Panc1 (cell line): Measurements from ENCODE around the gene CDC42EP4. TPM values are rescaled to one million over a fixed set of nuclear protein-coding genes. Genes with fewer than 3 reads are reported as not detected.

Experiments used
- ATAC-seq: fragments of 200-7000 bp; cut with Tn5 transposase; 2 replicates; pipeline ENCODE4 v1.9.1; 2020; ENCODE audit warnings: mild to moderate bottlenecking, moderate library complexity
- BruUV-seq: library from RNA; stranded (reverse); fragments of 400-500 nt; replicated peaks from 2 replicates; lab custom pipeline; 2021; lab: Mats Ljungman, UMichigan
- CTCF ChIA-PET: fragments of 300-600 bp; sonication (Branson Sonifier 250); formaldehyde crosslinking; loops from one replicate; lab custom pipeline; 2022; ENCODE audit warnings: antibody characterized with exemption; lab: Charles Lee
- POLR2A ChIA-PET: fragments of 300-600 bp; sonication (Branson Sonifier 250); formaldehyde crosslinking; loops from one replicate; lab custom pipeline; 2022; ENCODE audit warnings: antibody characterized with exemption; lab: Charles Lee
- DNase-seq: peaks from one replicate; pipeline ENCODE4 v3.0.0-alpha.2; 2010; ENCODE audit warnings: low read depth, low spot score
- H3K27ac ChIP-seq: 2 replicates; pipeline ENCODE4 v1.5.1; 2011; ENCODE audit warnings: mild to moderate bottlenecking, low read length, inconsistent platforms
- H3K27me3 ChIP-seq: fragments of 200-500 bp; sonication (Bioruptor generic); 2 replicates; pipeline ENCODE4 v1.6.0; 2014; ENCODE audit warnings: low read length, inconsistent platforms; ENCODE audit not compliant: control insufficient read depth, insufficient read depth
- H3K36me3 ChIP-seq: fragments of 200-500 bp; sonication (Bioruptor generic); 2 replicates; pipeline ENCODE4 v1.5.1; 2014; ENCODE audit warnings: inconsistent platforms, mild to moderate bottlenecking, low read length, moderate library complexity; ENCODE audit not compliant: control insufficient read depth, insufficient read depth
- H3K4me1 ChIP-seq: 2 replicates; pipeline ENCODE4 v1.5.1; 2011; ENCODE audit warnings: inconsistent platforms, mild to moderate bottlenecking, low read length, moderate library complexity; ENCODE audit not compliant: control insufficient read depth, insufficient read depth
- H3K4me3 ChIP-seq, 2 experiments: 2 replicates each; pipeline ENCODE4 v1.5.1; 2011 to 2012; ENCODE audit warnings: low read depth in 2 of 2, low read length in 2 of 2, mild to moderate bottlenecking in 2 of 2, inconsistent platforms in 1 of 2, moderate library complexity in 1 of 2
- H3K9me3 ChIP-seq: fragments of 200-500 bp; sonication (Bioruptor generic); 2 replicates; pipeline ENCODE4 v1.5.1; 2014; ENCODE audit warnings: low read depth, mild to moderate bottlenecking, inconsistent platforms, low read length, moderate library complexity; ENCODE audit not compliant: control insufficient read depth, insufficient read depth
- POLR2AphosphoS5 ChIP-seq: IDR thresholded peaks from 2 replicates; pipeline ENCODE4 v1.6.1; 2012; ENCODE audit warnings: mild to moderate bottlenecking, low read depth, low read length, moderate library complexity
- SIN3A ChIP-seq: IDR thresholded peaks from 2 replicates; pipeline ENCODE4 v1.6.1; 2012; ENCODE audit warnings: low read depth, mild to moderate bottlenecking, low read length, moderate library complexity, borderline replicate concordance; ENCODE audit not compliant: insufficient read depth
- TCF7L2 ChIP-seq: IDR thresholded peaks from 2 replicates; pipeline ENCODE4 v1.6.1; 2011; ENCODE audit warnings: mild to moderate bottlenecking, low read depth, low read length, inconsistent platforms
- in situ Hi-C: cut with HindIII; loops from 2 replicates; pipeline ENCODE4 v1.10.0; 2016; ENCODE audit warnings: low sequenced_read_pairs, low pct_unique_long_range_greater_than_20kb
- intact Hi-C: fragments of 100-400 bp; cut with micrococcal nuclease; formaldehyde crosslinking; loops from one replicate; pipeline ENCODE4 v1.10.0; 2022; ENCODE audit not compliant: unreplicated experiment
- total RNA-seq: library from RNA; stranded (reverse); gene quantifications from one replicate; pipeline ENCODE4 v1.2.1, GENCODE V29; 2021; ENCODE audit not compliant: unreplicated experiment
- TF ChIP-seq, protein P1 (sequence below), 2 experiments: IDR thresholded peaks; 2 replicates each; pipeline ENCODE4 v1.6.1; 2011 to 2012; ENCODE audit warnings: low read depth in 2 of 2, control low read depth in 1 of 2, low read length in 1 of 2, mild to moderate bottlenecking in 1 of 2, moderate library complexity in 1 of 2; ENCODE audit not compliant: insufficient read depth in 1 of 2
- TF ChIP-seq, protein P2 (sequence below): fragments of 450-650 bp; IDR thresholded peaks from 2 replicates; pipeline ENCODE4 v1.5.1; 2017; ENCODE audit warnings: mild to moderate bottlenecking

The CDC42EP4 gene
- total RNA-seq, 1 experiment from 2014 or later: 65.9 TPM

- Histone ChIP-seq H3K27me3 (no peaks in the 10 kb centered on the region), H3K4me1 (peaks cover 3% of the 10 kb centered on the region), H3K36me3 (no peaks in the 10 kb centered on the region), H3K9me3 (no peaks in the 10 kb centered on the region), H3K4me3 (no peak overlapping the region), H3K27ac (no peak overlapping the region)
- no TSS peak for BruUV-seq
- intact Hi-C loops (no loop called here), in situ Hi-C loops (no loop called here)
- TF ChIP-seq, protein P1, sequence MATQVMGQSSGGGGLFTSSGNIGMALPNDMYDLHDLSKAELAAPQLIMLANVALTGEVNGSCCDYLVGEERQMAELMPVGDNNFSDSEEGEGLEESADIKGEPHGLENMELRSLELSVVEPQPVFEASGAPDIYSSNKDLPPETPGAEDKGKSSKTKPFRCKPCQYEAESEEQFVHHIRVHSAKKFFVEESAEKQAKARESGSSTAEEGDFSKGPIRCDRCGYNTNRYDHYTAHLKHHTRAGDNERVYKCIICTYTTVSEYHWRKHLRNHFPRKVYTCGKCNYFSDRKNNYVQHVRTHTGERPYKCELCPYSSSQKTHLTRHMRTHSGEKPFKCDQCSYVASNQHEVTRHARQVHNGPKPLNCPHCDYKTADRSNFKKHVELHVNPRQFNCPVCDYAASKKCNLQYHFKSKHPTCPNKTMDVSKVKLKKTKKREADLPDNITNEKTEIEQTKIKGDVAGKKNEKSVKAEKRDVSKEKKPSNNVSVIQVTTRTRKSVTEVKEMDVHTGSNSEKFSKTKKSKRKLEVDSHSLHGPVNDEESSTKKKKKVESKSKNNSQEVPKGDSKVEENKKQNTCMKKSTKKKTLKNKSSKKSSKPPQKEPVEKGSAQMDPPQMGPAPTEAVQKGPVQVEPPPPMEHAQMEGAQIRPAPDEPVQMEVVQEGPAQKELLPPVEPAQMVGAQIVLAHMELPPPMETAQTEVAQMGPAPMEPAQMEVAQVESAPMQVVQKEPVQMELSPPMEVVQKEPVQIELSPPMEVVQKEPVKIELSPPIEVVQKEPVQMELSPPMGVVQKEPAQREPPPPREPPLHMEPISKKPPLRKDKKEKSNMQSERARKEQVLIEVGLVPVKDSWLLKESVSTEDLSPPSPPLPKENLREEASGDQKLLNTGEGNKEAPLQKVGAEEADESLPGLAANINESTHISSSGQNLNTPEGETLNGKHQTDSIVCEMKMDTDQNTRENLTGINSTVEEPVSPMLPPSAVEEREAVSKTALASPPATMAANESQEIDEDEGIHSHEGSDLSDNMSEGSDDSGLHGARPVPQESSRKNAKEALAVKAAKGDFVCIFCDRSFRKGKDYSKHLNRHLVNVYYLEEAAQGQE (IDR thresholded peaks at IDR 0.05; ENCODE audit: insufficient read depth in 1 of 2, low read depth in 2 of 2, low read length in 1 of 2): no peak
- TF ChIP-seq SIN3A: no peak
- TF ChIP-seq, protein P2, sequence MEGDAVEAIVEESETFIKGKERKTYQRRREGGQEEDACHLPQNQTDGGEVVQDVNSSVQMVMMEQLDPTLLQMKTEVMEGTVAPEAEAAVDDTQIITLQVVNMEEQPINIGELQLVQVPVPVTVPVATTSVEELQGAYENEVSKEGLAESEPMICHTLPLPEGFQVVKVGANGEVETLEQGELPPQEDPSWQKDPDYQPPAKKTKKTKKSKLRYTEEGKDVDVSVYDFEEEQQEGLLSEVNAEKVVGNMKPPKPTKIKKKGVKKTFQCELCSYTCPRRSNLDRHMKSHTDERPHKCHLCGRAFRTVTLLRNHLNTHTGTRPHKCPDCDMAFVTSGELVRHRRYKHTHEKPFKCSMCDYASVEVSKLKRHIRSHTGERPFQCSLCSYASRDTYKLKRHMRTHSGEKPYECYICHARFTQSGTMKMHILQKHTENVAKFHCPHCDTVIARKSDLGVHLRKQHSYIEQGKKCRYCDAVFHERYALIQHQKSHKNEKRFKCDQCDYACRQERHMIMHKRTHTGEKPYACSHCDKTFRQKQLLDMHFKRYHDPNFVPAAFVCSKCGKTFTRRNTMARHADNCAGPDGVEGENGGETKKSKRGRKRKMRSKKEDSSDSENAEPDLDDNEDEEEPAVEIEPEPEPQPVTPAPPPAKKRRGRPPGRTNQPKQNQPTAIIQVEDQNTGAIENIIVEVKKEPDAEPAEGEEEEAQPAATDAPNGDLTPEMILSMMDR: no peak
- no peak for TF ChIP-seq TCF7L2
- TF ChIP-seq POLR2AphosphoS5: no peak
- ChIA-PET POLR2A (interaction anchor here (0.7 kb wide), 1 partner anchor 83 kb away, joined by 4 read pairs; no protein-coding TSS in a partner anchor), CTCF (no interaction called here)
- ATAC-seq (peak; percentile 15; the same call in 1 of the 2 replicates), DNase-seq (no peak)
Measured at GRCh38 chr17:73349138-73349537, 37.3 kb upstream of the CDC42EP4 start.

- Histone ChIP-seq H3K27me3 (no peaks in the 10 kb centered on the region), H3K4me3 (no peak overlapping the region), H3K27ac (no peak overlapping the region), H3K9me3 (no peaks in the 10 kb centered on the region), H3K4me1 (peaks cover 6% of the 10 kb centered on the region), H3K36me3 (no peaks in the 10 kb centered on the region)
- ChIA-PET POLR2A (interaction anchor here (0.7 kb wide), 1 partner anchor 83 kb away, joined by 4 read pairs; no protein-coding TSS in a partner anchor), CTCF (no interaction called here)
- TF ChIP-seq POLR2AphosphoS5 (no peak), SIN3A (no peak), TCF7L2 (no peak)
- TF ChIP-seq, protein P1 (IDR thresholded peaks at IDR 0.05; ENCODE audit: insufficient read depth in 1 of 2, low read depth in 2 of 2, low read length in 1 of 2): no peak
- TF ChIP-seq, protein P2: no peak
- DNase-seq (no peak), ATAC-seq (no peak)
- BruUV-seq: no TSS peak
- in situ Hi-C loops (no loop called here), intact Hi-C loops (no loop called here)
Measured at GRCh38 chr17:73348829-73349095, 37.0 kb upstream of the CDC42EP4 start.
